BLaER1 (cell line): Measurements from ENCODE around the gene SLC4A2.

Experiments used
- H3K27ac ChIP-seq: shearing (Covaris generic); formaldehyde crosslinking; 2 replicates; pipeline ENCODE4 v1.8.1; 2022
- H3K27me3 ChIP-seq: shearing (Covaris generic); formaldehyde crosslinking; 2 replicates; pipeline ENCODE4 v1.8.1; 2022
- H3K36me3 ChIP-seq: shearing (Covaris generic); formaldehyde crosslinking; 2 replicates; pipeline ENCODE4 v1.8.1; 2022
- H3K4me1 ChIP-seq: shearing (Covaris generic); formaldehyde crosslinking; 2 replicates; pipeline ENCODE4 v1.8.1; 2022
- H3K4me2 ChIP-seq: shearing (Covaris generic); formaldehyde crosslinking; 2 replicates; pipeline ENCODE4 v1.8.1; 2022
- H3K4me3 ChIP-seq: shearing (Covaris generic); formaldehyde crosslinking; 2 replicates; pipeline ENCODE4 v1.8.1; 2022
- H3K9ac ChIP-seq: shearing (Covaris generic); formaldehyde crosslinking; 2 replicates; pipeline ENCODE4 v1.8.1; 2022
- H3K9me3 ChIP-seq: shearing (Covaris generic); formaldehyde crosslinking; 2 replicates; pipeline ENCODE4 v1.8.1; 2022
- H4K20me1 ChIP-seq: shearing (Covaris generic); formaldehyde crosslinking; 2 replicates; pipeline ENCODE4 v1.8.1; 2022
- Cebpa-rat ChIP-seq: shearing (Covaris generic); IDR thresholded peaks from 2 replicates; pipeline ENCODE4 v1.8.1; 2022

Gene SLC4A2

DNA sequence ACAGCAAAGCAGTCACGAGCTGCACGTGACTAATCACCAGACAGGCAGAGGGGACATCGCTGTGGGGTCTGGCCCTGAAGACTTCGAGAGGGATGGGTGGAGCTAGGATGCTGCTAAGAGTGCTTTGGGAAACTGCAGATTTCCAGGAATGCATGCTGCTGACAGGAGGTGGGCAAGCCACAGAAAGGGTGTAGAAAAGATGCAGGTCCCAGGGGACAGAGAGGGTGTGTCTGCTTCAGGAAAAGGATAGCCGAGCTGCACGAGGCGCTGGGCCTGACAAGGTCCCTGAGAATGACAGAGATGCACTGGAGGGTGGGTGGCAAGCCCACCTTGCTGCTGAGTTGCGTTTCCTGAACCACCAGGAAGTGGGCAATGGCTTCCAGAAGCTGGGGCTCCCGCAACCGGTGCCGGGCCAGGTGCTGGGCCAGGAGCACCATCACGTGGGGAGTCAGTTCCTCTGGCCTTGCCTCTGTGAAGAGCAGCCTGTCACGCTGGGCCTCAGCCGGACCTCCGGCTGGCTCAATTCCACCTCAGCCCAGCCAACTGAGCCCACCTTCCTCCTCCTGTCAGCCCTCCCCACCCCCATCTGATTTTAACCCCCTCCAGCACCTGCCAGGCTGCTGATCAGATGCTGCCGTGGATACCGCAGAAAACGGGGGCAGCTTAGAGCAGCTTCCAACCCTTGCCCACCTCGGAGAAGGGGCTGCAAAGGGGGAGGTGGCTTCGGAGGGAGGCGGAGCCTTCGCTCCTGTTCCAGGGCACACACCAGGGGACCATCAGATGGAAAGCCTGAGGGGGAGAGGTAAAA, 19.0 kb downstream of the SLC4A2 start:
- Histone ChIP-seq H3K27ac (0 out of 2 replicates have a peak overlapping the region, but pooled peaks have one; percentile 30), H3K9me3 (no peaks in the 10 kb centered on the region), H3K4me2 (peak overlapping the region; percentile 99), H3K4me1 (peaks cover 52% of the 10 kb centered on the region), H4K20me1 (peaks cover 76% of the 10 kb centered on the region), H3K4me3 (no peak overlapping the region; the same call in 1 of the 2 replicates), H3K36me3 (peaks cover 45% of the 10 kb centered on the region), H3K27me3 (no peaks in the 10 kb centered on the region; the same call in 1 of the 2 replicates), H3K9ac (peak overlapping the region; percentile 99; the same call in 1 of the 2 replicates)
- no peak for TF ChIP-seq Cebpa-rat

DNA sequence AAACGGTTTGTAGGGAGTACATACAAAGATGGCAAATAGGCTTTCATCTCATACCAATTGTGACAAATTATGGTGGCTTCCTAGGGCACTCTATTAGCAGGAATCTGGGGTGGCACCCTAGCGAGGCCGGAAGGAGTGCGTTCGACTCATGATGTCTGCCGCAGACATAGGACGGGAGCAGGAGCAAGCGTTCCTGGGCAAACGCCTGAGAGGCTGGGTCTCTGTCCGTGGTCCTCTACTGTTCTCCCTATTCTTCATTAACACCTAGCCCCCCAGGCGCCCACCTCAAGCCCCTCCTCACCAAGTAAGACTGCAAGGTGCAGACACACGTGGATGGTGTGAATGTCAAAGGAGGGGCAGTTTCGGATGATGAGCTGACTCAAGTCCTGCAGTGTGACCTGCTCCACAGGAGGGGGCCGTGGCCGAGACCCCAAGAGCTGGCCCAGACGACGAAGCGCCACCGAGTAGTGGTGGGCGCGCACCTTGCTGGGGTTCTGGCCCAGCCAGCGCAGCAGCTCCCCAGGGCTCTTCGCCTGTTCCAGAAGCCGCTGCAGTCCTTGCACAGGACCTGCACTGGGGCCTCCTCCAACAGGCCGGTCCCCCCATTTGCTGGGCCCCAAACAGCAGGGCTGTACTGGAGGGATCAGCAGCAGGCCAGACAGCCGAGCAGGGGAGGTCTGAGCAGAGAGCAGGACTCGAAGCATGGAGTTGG, 20.0 kb downstream of the SLC4A2 start:
- peaks cover 71% of the 10 kb centered on the region for H4K20me1 ChIP-seq
- H3K27ac ChIP-seq = peak overlapping the region; percentile 96; the same call in 1 of the 2 replicates
- H3K4me3 ChIP-seq = peak overlapping the region; percentile 99
- no peak for TF ChIP-seq Cebpa-rat
- peaks cover 36% of the 10 kb centered on the region for H3K36me3 ChIP-seq
- H3K4me2 ChIP-seq = peak overlapping the region; percentile 99
- H3K4me1 ChIP-seq = peaks cover 60% of the 10 kb centered on the region
- no peaks in the 10 kb centered on the region for H3K9me3 ChIP-seq
- H3K9ac ChIP-seq = peak overlapping the region; percentile 99
- H3K27me3 ChIP-seq = peaks cover 9% of the 10 kb centered on the region; the same call in 1 of the 2 replicates

DNA sequence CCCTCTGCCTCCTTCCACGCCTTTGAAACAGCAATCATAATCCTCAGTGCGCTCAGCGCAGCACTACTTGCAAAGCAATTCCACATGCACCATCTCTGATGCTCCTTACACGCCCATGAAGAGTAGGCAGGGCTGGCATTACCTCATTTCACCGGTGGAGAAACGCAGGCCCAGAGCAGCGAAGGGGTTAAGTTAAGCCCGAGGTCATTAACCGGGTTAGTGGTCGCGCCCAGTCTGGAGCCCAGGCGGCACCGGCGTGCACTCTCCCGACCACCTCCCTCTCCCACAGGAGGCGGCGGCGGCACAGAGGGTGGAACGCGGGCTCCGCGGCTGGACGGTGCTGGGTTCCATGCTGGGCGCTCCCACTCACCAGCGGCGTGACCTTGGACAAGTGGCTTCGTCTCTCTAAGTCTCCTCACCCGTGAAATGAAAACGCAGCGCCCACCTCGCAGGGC, 20.7 kb downstream of the SLC4A2 start:
- Histone ChIP-seq H3K27ac (peak overlapping the region; percentile 96), H3K4me3 (peak overlapping the region; percentile 99), H3K36me3 (peaks cover 28% of the 10 kb centered on the region), H3K9ac (peak overlapping the region; percentile 99), H3K4me1 (peaks cover 65% of the 10 kb centered on the region), H3K4me2 (peak overlapping the region; percentile 99), H3K27me3 (peaks cover 16% of the 10 kb centered on the region), H4K20me1 (peaks cover 64% of the 10 kb centered on the region), H3K9me3 (no peaks in the 10 kb centered on the region)
- TF ChIP-seq Cebpa-rat = no peak

GRCh38 chr7:151080522-151081169, 21.3 kb downstream of the SLC4A2 start, which contains the start of gene FASTK:
TSS of gene FASTK (minus strand) at chr7:151080809. CDS start at chr7:151080766, 43 bp downstream.
- H4K20me1 ChIP-seq = peaks cover 58% of the 10 kb centered on the region
- peak within 1 kb of the TSS; percentile 96 for H3K27ac ChIP-seq
- H3K9ac ChIP-seq = peak within 1 kb of the TSS; percentile 99
- H3K4me1 ChIP-seq = peaks cover 71% of the 10 kb centered on the region
- peaks cover 23% of the 10 kb centered on the region for H3K36me3 ChIP-seq
- peak within 1 kb of the TSS; percentile 99 for H3K4me3 ChIP-seq
- TF ChIP-seq Cebpa-rat = no peak
- H3K9me3 ChIP-seq = no peaks in the 10 kb centered on the region
- peaks cover 22% of the 10 kb centered on the region for H3K27me3 ChIP-seq
- peak within 1 kb of the TSS; percentile 99 for H3K4me2 ChIP-seq

GRCh38 chr7:151081170-151082101, 22.0 kb downstream of the SLC4A2 start:
- Histone ChIP-seq H4K20me1 (peaks cover 54% of the 10 kb centered on the region), H3K4me2 (peak overlapping the region; percentile 99), H3K36me3 (peaks cover 15% of the 10 kb centered on the region), H3K4me3 (peak overlapping the region; percentile 99), H3K9me3 (no peaks in the 10 kb centered on the region), H3K4me1 (peaks cover 74% of the 10 kb centered on the region), H3K9ac (peak overlapping the region; percentile 99), H3K27me3 (peaks cover 28% of the 10 kb centered on the region), H3K27ac (peak overlapping the region; percentile 96)
- no peak for TF ChIP-seq Cebpa-rat

- Histone ChIP-seq H3K36me3 (peaks cover 5% of the 10 kb centered on the region), H3K27me3 (peaks cover 36% of the 10 kb centered on the region), H3K4me3 (peak overlapping the region; percentile 99), H3K9me3 (no peaks in the 10 kb centered on the region), H4K20me1 (peaks cover 49% of the 10 kb centered on the region), H3K4me2 (peak overlapping the region; percentile 99), H3K27ac (peak overlapping the region; percentile 96), H3K4me1 (peaks cover 69% of the 10 kb centered on the region), H3K9ac (peak overlapping the region; percentile 99)
- TF ChIP-seq Cebpa-rat = no peak
These were observed 23.0 kb downstream of the SLC4A2 start for GRCh38 chr7:151082141-151083070.

DNA sequence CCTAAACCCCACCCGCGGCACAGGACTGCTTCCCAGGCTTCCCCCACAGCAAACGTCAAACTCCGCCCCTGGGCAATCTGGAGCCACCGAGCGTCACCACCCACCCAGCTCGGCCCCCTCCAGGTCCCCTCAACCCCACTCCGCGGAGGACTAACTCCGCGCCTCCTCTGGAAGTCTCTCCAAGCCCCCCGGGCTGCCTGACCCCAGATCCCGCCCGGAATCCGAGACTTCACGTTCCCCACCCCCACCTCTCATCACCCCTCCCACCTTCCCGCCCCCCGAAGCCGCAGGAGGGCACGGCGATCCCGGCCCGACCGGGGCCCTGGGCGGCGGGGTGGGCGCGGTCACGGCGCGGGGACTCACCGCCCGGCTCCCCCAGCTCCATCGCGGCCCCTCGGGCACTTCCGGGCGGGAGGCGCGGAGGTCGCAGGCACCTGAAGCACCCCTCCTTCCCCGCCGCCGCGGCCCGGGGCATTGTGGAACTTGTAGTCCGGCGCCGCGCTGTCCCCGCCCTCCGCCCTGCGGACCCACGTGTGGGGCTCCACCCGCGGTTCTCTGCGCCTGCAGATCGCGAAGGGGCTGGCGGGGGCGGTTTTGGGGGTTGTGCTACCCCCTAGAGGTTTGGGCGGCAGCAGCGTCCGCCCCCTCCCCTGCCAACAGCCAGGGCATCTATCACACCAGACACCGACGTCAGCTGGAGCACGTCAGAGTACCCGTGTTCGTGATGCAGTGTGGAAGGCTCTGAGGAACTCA, 23.9 kb downstream of the SLC4A2 start, which contains the start of gene TMUB1:
Gene TMUB1 (minus strand): TSS at position 423 of the 753 bp plus-strand sequence. CDS start 930 bp downstream, outside the sequence.
- peak within 1 kb of the TSS; percentile 96 for H3K27ac ChIP-seq
- no peaks in the 10 kb centered on the region for H3K9me3 ChIP-seq
- H3K9ac ChIP-seq = peak within 1 kb of the TSS; percentile 99
- peak within 1 kb of the TSS; percentile 99 for H3K4me2 ChIP-seq
- peak within 1 kb of the TSS; percentile 99 for H3K4me3 ChIP-seq
- peaks cover 45% of the 10 kb centered on the region for H3K27me3 ChIP-seq
- H3K36me3 ChIP-seq = no peaks in the 10 kb centered on the region
- no peak for TF ChIP-seq Cebpa-rat
- peaks cover 69% of the 10 kb centered on the region for H3K4me1 ChIP-seq
- peaks cover 49% of the 10 kb centered on the region for H4K20me1 ChIP-seq
